H9 (cell line): Measurements from ENCODE around the gene RNF215. TPM values are rescaled to one million over a fixed set of nuclear protein-coding genes. Genes with fewer than 3 reads are reported as not detected.

Experiments used
- DNase-seq: peaks from one replicate; pipeline ENCODE4 v3.0.0-alpha.2; 2017
- H2AFZ ChIP-seq: one replicate; pipeline ENCODE4 v1.6.1; 2013; ENCODE audit warnings: mild to moderate bottlenecking, low read length, control low read depth, moderate library complexity
- H2AK5ac ChIP-seq: 2 replicates; pipeline ENCODE4 v1.6.1; 2013; ENCODE audit warnings: low read length, control low read depth, mixed read lengths; ENCODE audit not compliant: insufficient read length
- H2BK120ac ChIP-seq: one replicate; pipeline ENCODE4 v1.6.1; 2013; ENCODE audit warnings: low read depth, mild to moderate bottlenecking, low read length, control low read depth, inconsistent platforms; ENCODE audit not compliant: poor library complexity, severe bottlenecking
- H2BK12ac ChIP-seq: 2 replicates; pipeline ENCODE4 v1.6.1; 2013; ENCODE audit warnings: low read length, control low read depth, mixed read lengths, low read depth; ENCODE audit not compliant: insufficient read length
- H2BK15ac ChIP-seq: 2 replicates; pipeline ENCODE4 v1.6.1; 2013; ENCODE audit warnings: low read depth, low read length, control low read depth
- H2BK20ac ChIP-seq: one replicate; pipeline ENCODE4 v1.6.1; 2013; ENCODE audit warnings: low read depth, mild to moderate bottlenecking, low read length, control low read depth, inconsistent platforms; ENCODE audit not compliant: poor library complexity, severe bottlenecking
- H2BK5ac ChIP-seq: 2 replicates; pipeline ENCODE4 v1.6.1; 2013; ENCODE audit warnings: low read length, control low read depth, mixed read lengths; ENCODE audit not compliant: insufficient read length
- H3K14ac ChIP-seq: 2 replicates; pipeline ENCODE4 v1.6.1; 2013; ENCODE audit warnings: low read length, control low read depth; ENCODE audit not compliant: insufficient read depth
- H3K18ac ChIP-seq: 2 replicates; pipeline ENCODE4 v1.6.1; 2013; ENCODE audit warnings: low read depth, mild to moderate bottlenecking, mixed read lengths, low read length, control low read depth; ENCODE audit not compliant: insufficient read length
- H3K23ac ChIP-seq: 2 replicates; pipeline ENCODE4 v1.6.1; 2013; ENCODE audit warnings: low read length, control low read depth, mixed read lengths, low read depth; ENCODE audit not compliant: insufficient read length
- H3K23me2 ChIP-seq: 2 replicates; pipeline ENCODE4 v1.6.1; 2013; ENCODE audit warnings: low read depth, mild to moderate bottlenecking, mixed read lengths, low read length, control low read depth; ENCODE audit not compliant: insufficient read length, poor library complexity, severe bottlenecking
- H3K27ac ChIP-seq: 2 replicates; pipeline ENCODE4 v1.5.1; 2013; ENCODE audit warnings: low read length, control low read depth, mixed read lengths, low read depth; ENCODE audit not compliant: insufficient read length
- H3K27me3 ChIP-seq: 2 replicates; pipeline ENCODE4 v1.6.1; 2013; ENCODE audit warnings: low read length, control low read depth, inconsistent platforms; ENCODE audit not compliant: insufficient read depth
- H3K4ac ChIP-seq: 2 replicates; pipeline ENCODE4 v1.6.1; 2013; ENCODE audit warnings: low read depth, mild to moderate bottlenecking, control low read depth, inconsistent platforms, low read length, moderate library complexity
- H3K4me1 ChIP-seq: 2 replicates; pipeline ENCODE4 v1.6.1; 2013; ENCODE audit warnings: low read length, control low read depth, inconsistent platforms; ENCODE audit not compliant: insufficient read depth
- H3K4me2 ChIP-seq: 2 replicates; pipeline ENCODE4 v1.6.1; 2013; ENCODE audit warnings: low read length, control low read depth, mixed read lengths; ENCODE audit not compliant: insufficient read length, insufficient read depth
- H3K56ac ChIP-seq: 2 replicates; pipeline ENCODE4 v1.6.1; 2013; ENCODE audit warnings: low read depth, mild to moderate bottlenecking, mixed read lengths, low read length, control low read depth; ENCODE audit not compliant: insufficient read length
- H3K79me1 ChIP-seq: 2 replicates; pipeline ENCODE4 v1.6.1; 2013; ENCODE audit warnings: low read depth, mild to moderate bottlenecking, moderate library complexity, low read length, control low read depth, inconsistent platforms; ENCODE audit not compliant: insufficient read depth, poor library complexity, severe bottlenecking
- H3K79me2 ChIP-seq: 2 replicates; pipeline ENCODE4 v1.6.1; 2013; ENCODE audit warnings: low read length, control low read depth, inconsistent platforms; ENCODE audit not compliant: insufficient read depth
- H3K9ac ChIP-seq: 2 replicates; pipeline ENCODE4 v1.6.1; 2013; ENCODE audit warnings: low read length, control low read depth, mixed read lengths; ENCODE audit not compliant: insufficient read length; ENCODE audit errors: extremely low read depth
- H3K9me3 ChIP-seq: one replicate; pipeline ENCODE4 v1.6.1; 2013; ENCODE audit warnings: low read depth, low read length, inconsistent platforms; ENCODE audit not compliant: control insufficient read depth
- H3T11ph ChIP-seq: one replicate; pipeline ENCODE4 v1.6.1; 2013; ENCODE audit warnings: mild to moderate bottlenecking, low read length, control low read depth, inconsistent platforms
- H4K20me1 ChIP-seq: one replicate; pipeline ENCODE4 v1.6.1; 2013; ENCODE audit not compliant: control insufficient read depth, insufficient read length, insufficient read depth
- H4K5ac ChIP-seq: 2 replicates; pipeline ENCODE4 v1.6.1; 2013; ENCODE audit warnings: low read depth, mild to moderate bottlenecking, mixed read lengths, low read length, control low read depth; ENCODE audit not compliant: insufficient read length
- H4K8ac ChIP-seq: replicated peaks from 2 replicates; pipeline ENCODE4 v1.6.1; 2013; ENCODE audit warnings: low read length, control low read depth, mixed read lengths, low read depth; ENCODE audit not compliant: insufficient read length
- H4K91ac ChIP-seq: 2 replicates; pipeline ENCODE4 v1.6.1; 2013; ENCODE audit warnings: low read depth, mild to moderate bottlenecking, moderate library complexity, mixed read lengths, low read length, control low read depth; ENCODE audit not compliant: insufficient read length
- H3K27ac Mint-ChIP-seq, 3 experiments: 2 replicates in 2 of 3; 3 replicates in 1 of 3; pipeline ENCODE4 v1.8.0; 2020 to 2021; ENCODE audit warnings: mixed read lengths in 3 of 3, mild to moderate bottlenecking in 1 of 3, moderate library complexity in 1 of 3
- H3K27me3 Mint-ChIP-seq: 2 replicates; pipeline ENCODE4 v1.8.0; 2021; ENCODE audit warnings: low read depth, mild to moderate bottlenecking, moderate library complexity, mixed read lengths
- H3K36me3 Mint-ChIP-seq, 3 experiments: 2 replicates in 2 of 3; 3 replicates in 1 of 3; pipeline ENCODE4 v1.8.0; 2020 to 2021; ENCODE audit warnings: low read depth in 3 of 3, mixed read lengths in 3 of 3; ENCODE audit not compliant: insufficient read depth in 1 of 3
- H3K4me1 Mint-ChIP-seq, 2 experiments: 2 replicates each; pipeline ENCODE4 v1.8.0; 2020; ENCODE audit warnings: mixed read lengths in 2 of 2
- H3K4me3 Mint-ChIP-seq, 2 experiments: 2 replicates in 1 of 2; 3 replicates in 1 of 2; pipeline ENCODE4 v1.8.0; 2020 to 2021; ENCODE audit warnings: mild to moderate bottlenecking in 2 of 2, mixed read lengths in 2 of 2, moderate library complexity in 1 of 2
- H3K9me3 Mint-ChIP-seq, 2 experiments: 2 replicates in 1 of 2; 3 replicates in 1 of 2; pipeline ENCODE4 v1.8.0; 2020; ENCODE audit warnings: mild to moderate bottlenecking in 2 of 2, mixed read lengths in 2 of 2, moderate library complexity in 1 of 2
- CTCF ChIP-seq: fragments of 200-600 bp; sonication (generic); conservative IDR thresholded peaks from 3 replicates; pipeline ENCODE4 v1.8.0; 2021; ENCODE audit warnings: antibody characterized with exemption, mild to moderate bottlenecking
- WGBS: extraction: QIAGEN DNeasy Blood & Tissue Kit; methylation state at CpG from one replicate; pipeline ENCODE4 v1.1.7; 2013; ENCODE audit warnings: missing lambda C conversion rate, low lambda C conversion rate, mixed read lengths; ENCODE audit not compliant: insufficient read length; ENCODE audit errors: extremely low coverage; 5-methylcytosine and 5-hydroxymethylcytosine counted together
- total RNA-seq: library from RNA; stranded (reverse); gene quantifications from 2 replicates; pipeline ENCODE4 v1.2.1, GENCODE V29; 2021

The RNF215 gene
- total RNA-seq, 1 experiment from 2014 or later: 24.5 TPM

GRCh38 chr22:30382340-30382739 is 4.9 kb downstream of the RNF215 start:
- no peak for DNase-seq
- no peak overlapping the region for H3K4me3 Mint-ChIP-seq
- Histone ChIP-seq H3K9me3 (no peaks in the 10 kb centered on the region), H2BK5ac (no peak overlapping the region), H3K27ac (no peak overlapping the region), H3K9ac (no peak overlapping the region), H3K4me2 (no peak overlapping the region), H4K20me1 (no peaks in the 10 kb centered on the region), H3K4ac (no peak overlapping the region), H2BK20ac (no peak overlapping the region), H3K56ac (no peak overlapping the region), H3K23ac (no peak overlapping the region), H3T11ph (no peak overlapping the region), H4K8ac (no peak overlapping the region), H3K18ac (no peak overlapping the region), H3K14ac (no peak overlapping the region), H3K23me2 (peaks cover 3% of the 10 kb centered on the region), H4K5ac (no peak overlapping the region), H3K4me1 (no peaks in the 10 kb centered on the region), H2AK5ac (no peak overlapping the region), H2AFZ (no peak overlapping the region), H4K91ac (no peak overlapping the region), H2BK120ac (no peak overlapping the region), H3K27me3 (no peaks in the 10 kb centered on the region), H2BK15ac (no peak overlapping the region), H3K79me1 (no peaks in the 10 kb centered on the region), H2BK12ac (no peak overlapping the region), H3K79me2 (no peaks in the 10 kb centered on the region)
- peaks cover 2% of the 10 kb centered on the region; the same call in 1 of the 2 replicates for H3K27me3 Mint-ChIP-seq
- peaks cover 2 to 38% (median 33%) of the 10 kb centered on the region in 3 experiments; a peak in 6 of 7 replicates for H3K36me3 Mint-ChIP-seq
- WGBS: no CpG with 5 or more reads among the region's 5 CpGs
- H3K9me3 Mint-ChIP-seq: peaks cover 0 to under 1% of the 10 kb centered on the region in 2 experiments; a peak in 1 of 5 replicates
- H3K4me1 Mint-ChIP-seq: peaks cover 5 to 9% of the 10 kb centered on the region in 2 experiments
- H3K27ac Mint-ChIP-seq: no peak overlapping the region
- no peak for TF ChIP-seq CTCF
